GM23338 (cell line): ENCODE results near the gene BRINP2. TPM values are rescaled to one million over a fixed set of nuclear protein-coding genes. Genes with fewer than 3 reads are reported as not detected.

ENCODE experiments used
- ATAC-seq: fragments of 200-7000 bp; cut with Tn5 transposase; 3 replicates; pipeline ENCODE4 v1.9.1; 2020
- DNase-seq: peaks from one replicate; pipeline ENCODE4 v3.0.0-alpha.2; 2015; ENCODE audit warnings: low spot score
- H2AFZ ChIP-seq: fragments of 200-600 bp; sonication (generic); 2 replicates; pipeline ENCODE4 v1.8.0; 2016; ENCODE audit warnings: antibody characterized with exemption, mild to moderate bottlenecking, moderate library complexity
- H3F3A ChIP-seq: fragments of 200-600 bp; sonication (generic); replicated peaks from 2 replicates; pipeline ENCODE4 v1.8.0; 2017; ENCODE audit warnings: antibody characterized with exemption, mixed run types, low read depth
- H3K27ac ChIP-seq: fragments of 200-600 bp; sonication (generic); 2 replicates; pipeline ENCODE4 v1.6.1; 2016; ENCODE audit warnings: low read depth
- H3K27me3 ChIP-seq: fragments of 200-600 bp; sonication (generic); 2 replicates; pipeline ENCODE4 v1.8.0; 2016; ENCODE audit warnings: mild to moderate bottlenecking, mixed run types, moderate library complexity; ENCODE audit not compliant: insufficient read depth
- H3K36me3 ChIP-seq: fragments of 200-600 bp; sonication (generic); 2 replicates; pipeline ENCODE4 v1.8.0; 2016; ENCODE audit warnings: mild to moderate bottlenecking; ENCODE audit not compliant: insufficient read depth
- H3K4me1 ChIP-seq: fragments of 200-600 bp; sonication (generic); 2 replicates; pipeline ENCODE4 v1.8.0; 2016; ENCODE audit warnings: mild to moderate bottlenecking, moderate library complexity; ENCODE audit not compliant: insufficient read depth
- H3K4me2 ChIP-seq: fragments of 200-600 bp; sonication (generic); 2 replicates; pipeline ENCODE4 v1.7.1; 2017; ENCODE audit warnings: mixed run types
- H3K4me3 ChIP-seq: fragments of 200-600 bp; sonication (generic); 2 replicates; pipeline ENCODE4 v1.6.1; 2016; ENCODE audit warnings: mixed run types
- H3K79me2 ChIP-seq: fragments of 200-600 bp; sonication (generic); replicated peaks from 2 replicates; pipeline ENCODE4 v1.8.0; 2017; ENCODE audit warnings: mild to moderate bottlenecking; ENCODE audit not compliant: insufficient read depth
- H3K9me2 ChIP-seq: fragments of 200-600 bp; sonication (generic); 2 replicates; pipeline ENCODE4 v1.8.0; 2017; ENCODE audit not compliant: insufficient read depth
- H4K20me1 ChIP-seq: fragments of 200-600 bp; sonication (generic); replicated peaks from 2 replicates; pipeline ENCODE4 v1.8.0; 2017; ENCODE audit warnings: mild to moderate bottlenecking; ENCODE audit not compliant: insufficient read depth
- H3K27ac Mint-ChIP-seq: 2 replicates; pipeline ENCODE4 v1.8.0; 2020; ENCODE audit warnings: inconsistent platforms, mild to moderate bottlenecking, moderate library complexity, mixed read lengths
- H3K27me3 Mint-ChIP-seq: 3 replicates; pipeline ENCODE4 v1.8.0; 2022; ENCODE audit warnings: low read depth, mild to moderate bottlenecking, moderate library complexity, mixed read lengths, inconsistent platforms; ENCODE audit not compliant: insufficient read depth, poor library complexity
- H3K36me3 Mint-ChIP-seq: 3 replicates; pipeline ENCODE4 v1.8.0; 2021; ENCODE audit warnings: low read depth, mild to moderate bottlenecking, inconsistent platforms, moderate library complexity, mixed read lengths
- H3K4me1 Mint-ChIP-seq: 3 replicates; pipeline ENCODE4 v1.8.0; 2020; ENCODE audit warnings: mild to moderate bottlenecking, inconsistent platforms, mixed read lengths
- H3K4me3 Mint-ChIP-seq: 3 replicates; pipeline ENCODE4 v1.8.0; 2021; ENCODE audit warnings: moderate library complexity, mild to moderate bottlenecking, inconsistent platforms, mixed read lengths
- H3K9me3 Mint-ChIP-seq: 3 replicates; pipeline ENCODE4 v1.8.0; 2020; ENCODE audit warnings: moderate library complexity, mild to moderate bottlenecking, inconsistent platforms, mixed read lengths
- CREB1 ChIP-seq: fragments of 250-450 bp; sonication (Bioruptor Pico); IDR thresholded peaks from 2 replicates; pipeline ENCODE4 v1.5.0; 2020; ENCODE audit warnings: low read depth, mild to moderate bottlenecking, moderate library complexity
- ETS1 ChIP-seq: IDR thresholded peaks from 2 replicates; pipeline ENCODE4 v1.6.1; 2016; ENCODE audit warnings: antibody characterized with exemption
- EZH2phosphoT487 ChIP-seq: fragments of 200-600 bp; sonication (generic); IDR thresholded peaks from one replicate; pipeline ENCODE4 v1.8.1; 2018; ENCODE audit warnings: antibody characterized with exemption; ENCODE audit not compliant: unreplicated experiment
- JUNB ChIP-seq: IDR thresholded peaks from one replicate; pipeline ENCODE4 v1.6.1; 2016; ENCODE audit warnings: antibody characterized with exemption; ENCODE audit not compliant: unreplicated experiment
- REST ChIP-seq: IDR thresholded peaks from one replicate; pipeline ENCODE4 v1.6.1; 2018; ENCODE audit warnings: antibody characterized with exemption; ENCODE audit not compliant: unreplicated experiment
- STAT1 ChIP-seq: IDR thresholded peaks from one replicate; pipeline ENCODE4 v1.6.1; 2016; ENCODE audit warnings: antibody characterized with exemption; ENCODE audit not compliant: unreplicated experiment
- ZNF114 ChIP-seq: fragments of 250-450 bp; sonication (Bioruptor Pico); IDR thresholded peaks from 2 replicates; pipeline ENCODE4 v1.5.0; 2020; ENCODE audit warnings: mild to moderate bottlenecking, moderate library complexity
- ZNF462 ChIP-seq: fragments of 250-450 bp; sonication (Bioruptor Pico); IDR thresholded peaks from 2 replicates; pipeline ENCODE4 v1.5.0; 2020; ENCODE audit warnings: mild to moderate bottlenecking, moderate library complexity
- polyA plus RNA-seq: library from polyadenylated mRNA; unstranded; fragments of >200 nt; fragmentation: Nextera tagmentation; extraction: Ambion mirVana; gene quantifications from 2 replicates; pipeline ENCODE4 v1.2.1, GENCODE V29; 2016
- total RNA-seq: library from RNA; depleted of rRNA; stranded (reverse); fragments of >200 nt; shearing (Covaris generic); gene quantifications from 2 replicates; pipeline ENCODE4 v1.2.3, GENCODE V29; 2014
- TF ChIP-seq, protein P1 (sequence below), 2 experiments: fragments of 200-600 bp in 1 of 2; sonication (generic) in 1 of 2; conservative IDR thresholded peaks; 2 replicates each; pipeline versions ENCODE4 v1.5.1 to v1.6.1; 2016 to 2017; ENCODE audit warnings: antibody characterized with exemption in 2 of 2, low read depth in 2 of 2, mild to moderate bottlenecking in 2 of 2, moderate library complexity in 1 of 2

Gene BRINP2
- total and polyA plus RNA-seq, 2 experiments from 2014 or later, result 0.10 to 0.52 TPM

GRCh38 chr1:177310326-177310725 lies 139.6 kb downstream of the BRINP2 start (continued):
- no peak for TF ChIP-seq ZNF462
- TF ChIP-seq, protein P1, sequence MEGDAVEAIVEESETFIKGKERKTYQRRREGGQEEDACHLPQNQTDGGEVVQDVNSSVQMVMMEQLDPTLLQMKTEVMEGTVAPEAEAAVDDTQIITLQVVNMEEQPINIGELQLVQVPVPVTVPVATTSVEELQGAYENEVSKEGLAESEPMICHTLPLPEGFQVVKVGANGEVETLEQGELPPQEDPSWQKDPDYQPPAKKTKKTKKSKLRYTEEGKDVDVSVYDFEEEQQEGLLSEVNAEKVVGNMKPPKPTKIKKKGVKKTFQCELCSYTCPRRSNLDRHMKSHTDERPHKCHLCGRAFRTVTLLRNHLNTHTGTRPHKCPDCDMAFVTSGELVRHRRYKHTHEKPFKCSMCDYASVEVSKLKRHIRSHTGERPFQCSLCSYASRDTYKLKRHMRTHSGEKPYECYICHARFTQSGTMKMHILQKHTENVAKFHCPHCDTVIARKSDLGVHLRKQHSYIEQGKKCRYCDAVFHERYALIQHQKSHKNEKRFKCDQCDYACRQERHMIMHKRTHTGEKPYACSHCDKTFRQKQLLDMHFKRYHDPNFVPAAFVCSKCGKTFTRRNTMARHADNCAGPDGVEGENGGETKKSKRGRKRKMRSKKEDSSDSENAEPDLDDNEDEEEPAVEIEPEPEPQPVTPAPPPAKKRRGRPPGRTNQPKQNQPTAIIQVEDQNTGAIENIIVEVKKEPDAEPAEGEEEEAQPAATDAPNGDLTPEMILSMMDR (conservative IDR thresholded peaks at IDR 0.05; ENCODE audit: low read depth in 2 of 2), result no peak
- no peak for TF ChIP-seq JUNB
- TF ChIP-seq CREB1 (CRISPR knock-in tag), result no peak
- no peak for TF ChIP-seq ZNF114 (CRISPR knock-in tag)

DNA sequence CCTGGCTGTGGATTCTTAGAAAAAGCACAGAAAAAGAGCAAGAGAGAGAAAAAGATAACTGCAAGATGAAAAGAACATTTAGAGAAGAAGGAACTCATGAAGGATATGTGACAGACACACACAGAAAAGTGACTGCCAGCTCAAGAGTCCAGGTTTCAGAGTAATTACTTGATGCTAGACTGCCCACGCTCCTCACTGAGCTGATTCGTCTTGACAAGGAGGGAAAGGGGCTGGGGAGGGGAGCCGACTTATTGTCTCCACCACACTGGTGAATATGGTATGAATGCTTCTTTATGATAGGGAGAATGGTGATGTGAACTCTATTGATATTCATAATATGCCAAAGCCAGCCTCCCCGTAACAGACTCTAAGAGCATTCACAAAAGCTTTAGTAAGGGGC lies 140.4 kb downstream of the BRINP2 start:
- Histone ChIP-seq H3K4me2 (0 out of 2 replicates have a peak overlapping the region, but pooled peaks have one; percentile 17), H3K9me2 (no peaks in the 10 kb centered on the region), H3K4me3 (no peak overlapping the region), H2AFZ (peak overlapping the region; percentile 38; the same call in 1 of the 2 replicates), H4K20me1 (no peaks in the 10 kb centered on the region), H3K27me3 (no peaks in the 10 kb centered on the region), H3K36me3 (no peaks in the 10 kb centered on the region), H3F3A (no peaks in the 10 kb centered on the region), H3K27ac (no peak overlapping the region), H3K79me2 (no peaks in the 10 kb centered on the region), H3K4me1 (0 out of 2 replicates have a peak, but pooled peaks cover 10% of the 10 kb centered on the region)
- ATAC-seq, result no peak
- peaks cover 9% of the 10 kb centered on the region; the same call in 2 of the 3 replicates for H3K4me1 Mint-ChIP-seq
- no peaks in the 10 kb centered on the region for H3K36me3 Mint-ChIP-seq
- no peak for DNase-seq
- H3K27ac Mint-ChIP-seq, result no peak overlapping the region
- no peaks in the 10 kb centered on the region for H3K9me3 Mint-ChIP-seq
- no peak overlapping the region for H3K4me3 Mint-ChIP-seq
- H3K27me3 Mint-ChIP-seq, result peaks cover 2% of the 10 kb centered on the region
- no peak for TF ChIP-seq JUNB
- no peak for TF ChIP-seq ZNF114 (CRISPR knock-in tag)
- no peak for TF ChIP-seq CREB1 (CRISPR knock-in tag)
- TF ChIP-seq STAT1, result no peak
- TF ChIP-seq, protein P1 (conservative IDR thresholded peaks at IDR 0.05; ENCODE audit: low read depth in 2 of 2), result no peak
- TF ChIP-seq EZH2phosphoT487, result no peak
- no peak for TF ChIP-seq ETS1
- no peak for TF ChIP-seq REST
